SH-SY5Y (cell line): ENCODE measurements around the gene LRRC4C.

Experiments used
- GATA2 ChIP-seq: IDR thresholded peaks from 2 replicates; pipeline ENCODE4 v1.6.1; 2011; ENCODE audit warnings: mild to moderate bottlenecking, low read depth, low read length
- GATA3 ChIP-seq: IDR thresholded peaks from 2 replicates; pipeline ENCODE4 v1.6.1; 2011; ENCODE audit warnings: low read depth, mild to moderate bottlenecking, low read length, moderate library complexity

- TF ChIP-seq GATA3, result no peak
- no peak for TF ChIP-seq GATA2
Observed at GRCh38 chr11:40445391-40445790, 1014.1 kb downstream of the LRRC4C start.
